Suppressor macrophage treated with lipopolysaccharide for 4 hours (primary cell): Measurements from ENCODE around the gene NIPSNAP3A.
"Not testable (repeated sequence)": the region's sequence is repeated elsewhere in the genome, so short reads cannot be mapped to it uniquely, and the experiment has no call there.

Experiments
- DNase-seq: peaks from one replicate; pipeline ENCODE4 v3.0.0-alpha.2; 2020

The NIPSNAP3A gene

DNA sequence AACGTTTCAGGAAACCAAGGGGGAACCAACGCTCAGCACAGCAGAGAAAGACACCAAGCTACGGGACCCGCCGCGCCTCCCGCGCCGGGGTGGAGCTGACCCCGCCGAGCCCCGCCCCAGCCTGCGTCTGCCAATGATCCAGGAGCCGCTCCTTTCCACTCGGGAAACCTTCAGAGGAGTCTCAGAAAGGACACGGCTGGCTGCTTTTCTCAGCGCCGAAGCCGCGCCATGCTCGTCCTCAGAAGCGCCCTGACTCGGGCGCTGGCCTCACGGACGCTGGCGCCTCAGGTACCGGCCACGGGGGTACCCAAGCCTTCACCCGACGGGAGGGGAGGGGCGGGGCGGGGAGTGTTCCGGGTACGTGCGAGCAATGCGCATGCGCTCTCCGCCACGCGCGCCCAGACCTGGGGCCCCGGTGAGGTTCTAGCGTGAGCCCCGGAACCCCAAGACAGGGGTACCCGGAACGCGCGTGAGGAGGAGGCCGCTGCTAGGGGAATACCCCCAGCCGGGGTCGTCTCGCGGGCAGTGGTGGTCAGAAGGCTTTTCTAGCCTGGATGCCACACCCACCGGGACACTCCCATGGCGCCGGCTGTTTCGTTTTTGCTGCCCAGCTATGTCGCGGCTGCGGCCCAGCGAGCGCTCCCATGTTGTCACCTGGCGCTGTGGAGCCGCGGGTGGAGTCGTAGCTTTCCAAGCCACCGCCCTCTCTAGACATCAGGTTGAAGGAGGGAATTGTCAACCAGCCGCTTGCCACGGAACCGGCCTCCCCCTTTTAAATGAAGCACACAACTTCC lies at the start of gene NIPSNAP3A:
Gene NIPSNAP3A (plus strand): TSS at position 119 of the 794 bp plus-strand sequence. CDS start 110 bp downstream, at position 229.
- peak; percentile 91 for DNase-seq

DNA sequence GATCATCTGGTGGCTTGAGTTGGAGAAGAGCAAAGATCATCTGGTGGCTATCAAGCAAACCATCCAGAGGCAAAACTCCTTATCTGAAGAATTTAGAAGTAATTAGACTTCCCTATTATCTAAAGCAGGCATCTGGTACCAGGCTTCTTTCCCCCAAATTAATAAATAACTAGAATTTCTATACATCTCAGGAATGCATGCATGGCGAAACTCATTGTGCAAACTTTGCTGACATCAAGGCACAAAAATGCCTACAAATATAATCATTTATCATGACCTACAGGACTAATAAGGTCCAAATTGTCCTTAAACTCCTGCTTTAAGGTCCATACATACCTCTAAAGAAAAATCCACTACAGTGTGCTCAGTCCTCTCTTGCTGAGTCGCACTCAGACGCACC lies 47.2 kb upstream of the NIPSNAP3A start:
- DNase-seq: no peak

DNA sequence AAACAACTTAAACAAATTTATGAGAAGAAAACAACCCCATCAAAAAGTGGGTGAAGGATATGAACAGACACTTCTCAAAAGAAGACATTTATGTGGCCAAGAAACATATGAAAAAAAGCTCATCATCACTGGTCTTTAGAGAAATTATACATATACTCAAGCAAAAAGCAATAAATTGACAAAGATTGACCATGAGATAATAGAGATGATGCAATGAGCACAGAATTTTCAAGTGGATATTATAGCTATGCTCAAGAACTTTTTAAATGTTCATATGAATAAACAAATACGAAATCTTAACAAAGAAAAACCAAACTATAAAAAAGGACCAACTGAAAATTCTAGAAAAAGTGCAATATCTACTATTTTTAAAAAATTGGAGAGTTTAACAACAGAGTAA lies 38.7 kb upstream of the NIPSNAP3A start:
- not testable (repeated sequence) for DNase-seq

DNA sequence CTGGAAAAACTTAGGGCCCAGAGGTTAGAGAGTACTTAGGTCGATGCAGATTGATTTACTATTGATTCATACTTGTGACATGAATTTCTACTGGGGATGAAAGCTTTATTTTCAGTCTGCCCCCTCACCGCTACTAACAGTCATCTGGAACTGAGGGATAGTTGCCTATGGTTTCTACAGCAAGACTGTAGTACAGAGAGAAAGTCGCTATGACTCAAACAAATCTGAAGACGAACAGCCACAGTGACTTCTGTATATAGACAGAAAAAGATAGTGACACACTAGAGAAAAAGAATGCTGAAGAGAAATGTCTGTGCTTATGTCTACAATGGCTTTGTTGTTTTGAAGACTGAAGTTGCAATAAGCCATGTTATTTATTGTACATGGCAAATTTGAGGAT lies 35.9 kb upstream of the NIPSNAP3A start:
- DNase-seq: no peak

DNA sequence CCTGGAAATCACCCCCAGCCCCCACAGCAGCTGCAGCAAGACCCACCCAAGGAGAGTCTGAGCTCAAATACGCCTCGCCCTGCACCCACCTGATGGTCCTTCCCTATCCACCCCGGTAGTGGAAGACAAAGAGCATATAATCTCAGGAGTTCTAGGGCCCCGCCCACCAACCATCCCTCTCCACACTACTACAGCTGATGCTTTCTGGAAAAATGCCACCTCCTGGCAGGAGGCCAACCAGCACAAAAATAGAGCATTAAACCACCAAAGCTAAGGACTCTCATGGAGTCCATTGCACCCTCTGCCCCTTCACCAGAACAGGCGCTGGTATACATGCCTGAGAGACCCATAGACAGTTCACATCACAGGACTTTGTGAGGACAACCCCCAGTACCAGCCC lies 22.5 kb upstream of the NIPSNAP3A start:
- no peak for DNase-seq

DNA sequence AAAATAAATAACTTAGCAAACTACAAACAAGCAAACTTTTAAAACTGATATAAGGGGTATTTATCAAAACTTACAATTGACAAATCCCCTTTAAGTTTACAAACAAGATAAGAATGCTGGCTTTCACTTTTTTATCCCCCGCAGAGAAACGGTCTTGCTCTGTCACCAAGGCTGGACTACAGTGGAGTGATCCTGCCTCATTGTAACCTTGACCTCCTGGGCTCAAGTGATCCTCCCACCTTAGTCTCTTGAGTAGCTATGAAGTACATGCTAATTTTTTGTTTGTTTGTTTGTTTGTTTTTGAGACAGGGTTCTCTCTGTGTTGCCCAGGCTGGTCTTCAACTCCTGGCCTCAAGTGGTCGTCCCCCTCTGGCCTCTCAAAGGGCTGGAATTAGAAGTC lies 9.0 kb upstream of the NIPSNAP3A start:
- DNase-seq: no peak

DNA sequence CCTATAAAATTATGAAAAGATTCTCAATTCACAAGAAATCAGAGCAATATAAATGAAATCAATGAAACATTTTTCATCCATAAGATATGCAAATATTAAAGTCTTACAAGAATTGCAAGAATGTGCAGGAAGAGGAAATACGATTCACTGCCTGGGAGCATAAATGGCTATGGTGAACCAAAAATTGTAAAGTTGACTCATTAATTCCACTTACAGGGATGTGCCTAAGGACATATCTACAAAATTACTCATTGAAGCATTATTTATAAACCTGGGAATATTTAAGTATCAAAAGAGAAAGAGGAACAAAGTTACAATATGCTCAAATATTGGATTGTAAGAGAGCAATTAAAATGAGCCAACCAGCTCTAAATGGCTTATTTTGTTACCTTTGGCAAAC lies 6.9 kb upstream of the NIPSNAP3A start:
- no peak for DNase-seq

DNA sequence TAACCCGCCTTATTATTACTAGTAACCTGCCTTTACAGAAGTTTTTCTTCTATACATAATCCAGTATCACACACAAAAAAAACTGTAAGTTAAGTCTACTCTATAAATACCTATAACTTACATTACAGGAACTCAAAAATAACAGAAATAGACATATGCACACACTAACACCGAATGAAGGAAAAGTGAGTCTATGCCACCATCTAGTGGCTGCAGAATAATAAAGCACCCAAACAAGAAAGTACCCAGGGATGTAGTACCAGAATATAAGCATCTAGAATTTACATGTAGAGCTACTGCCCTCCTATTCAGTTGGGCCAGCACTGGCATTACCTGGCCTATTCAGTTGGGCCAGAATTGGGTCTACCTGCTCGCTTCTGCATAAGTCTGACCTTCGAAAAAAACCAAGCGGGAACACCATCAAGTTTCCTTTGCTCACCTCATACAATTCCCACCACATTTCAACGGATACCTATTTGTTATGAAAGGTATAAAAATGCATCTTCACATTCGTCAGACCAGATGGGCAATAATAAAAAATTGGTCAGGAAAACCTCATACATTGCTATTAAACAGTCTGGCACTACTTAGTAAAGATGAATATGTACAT lies 4.0 kb upstream of the NIPSNAP3A start:
- DNase-seq: peak; percentile 70

DNA sequence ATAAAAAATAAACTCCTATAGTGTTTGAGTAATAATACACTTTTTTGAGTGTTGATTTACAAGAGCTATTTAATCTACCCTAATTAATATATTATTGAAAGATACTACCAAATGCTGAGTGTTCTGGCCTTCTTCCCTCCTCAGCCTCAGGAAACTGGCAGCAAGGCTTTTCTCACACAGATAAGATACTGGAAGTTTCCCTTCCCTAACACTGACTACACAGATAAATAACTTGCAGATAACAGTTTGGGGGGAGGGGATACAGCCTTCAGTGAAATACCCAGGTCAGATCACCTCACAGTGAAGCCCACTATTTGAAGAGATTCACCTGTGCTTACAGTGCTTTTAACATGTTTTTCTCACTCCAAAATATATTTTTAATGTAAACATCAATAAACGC lies 1.6 kb upstream of the NIPSNAP3A start:
- DNase-seq: no peak

DNA sequence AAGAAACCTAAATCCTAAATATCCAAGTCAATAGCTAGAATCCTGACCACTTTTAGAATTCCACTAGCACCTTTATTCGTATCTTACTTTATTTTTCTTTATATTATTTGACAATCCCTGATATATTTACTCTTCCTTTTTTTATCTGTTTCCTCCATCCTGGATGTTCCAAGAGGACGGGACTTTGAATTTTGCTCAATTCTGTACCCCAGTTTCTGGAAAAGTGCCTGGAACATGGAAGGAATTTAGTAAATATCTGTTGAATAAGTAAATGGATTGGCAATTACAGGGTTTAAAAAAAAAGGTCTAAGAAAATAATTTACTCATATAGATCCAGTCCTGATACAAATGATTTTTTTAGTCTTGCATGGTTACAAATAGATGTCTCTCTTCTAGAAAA lies 1.2 kb upstream of the NIPSNAP3A start:
- no peak for DNase-seq

DNA sequence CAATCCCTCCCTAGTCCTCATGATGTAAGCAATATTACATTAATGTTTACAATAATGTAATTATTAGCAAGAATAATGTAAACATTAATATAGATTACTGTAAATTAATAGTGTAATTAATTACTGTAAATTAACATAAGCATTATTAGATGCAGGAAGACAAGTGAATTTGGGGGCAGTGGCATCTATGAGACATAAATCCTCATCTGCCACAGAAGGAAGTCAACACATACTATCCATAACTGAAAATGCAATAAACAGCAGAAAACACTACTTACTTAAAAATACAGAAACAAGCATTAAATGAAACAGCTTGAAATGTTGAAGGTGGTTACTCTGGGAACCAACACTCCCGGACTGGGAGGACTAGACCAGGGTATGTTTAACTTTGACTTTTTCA lies 685 bp upstream of the NIPSNAP3A start:
- DNase-seq: no peak

DNA sequence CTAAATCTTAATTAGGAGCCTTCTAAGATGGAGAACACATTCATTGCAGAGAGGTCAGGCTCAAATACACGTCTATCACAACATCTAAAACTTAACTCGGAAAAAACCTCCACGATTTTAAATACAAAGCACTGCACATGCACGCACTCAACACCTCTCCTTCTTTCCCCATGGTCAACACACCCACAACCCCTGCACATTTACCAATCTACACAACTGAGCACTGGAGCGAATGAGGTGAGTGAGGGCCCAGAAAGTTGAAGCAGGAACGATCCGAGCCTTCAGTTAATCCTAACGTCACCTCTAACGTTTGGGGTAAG lies 278 bp upstream of the NIPSNAP3A start:
- DNase-seq: no peak

DNA sequence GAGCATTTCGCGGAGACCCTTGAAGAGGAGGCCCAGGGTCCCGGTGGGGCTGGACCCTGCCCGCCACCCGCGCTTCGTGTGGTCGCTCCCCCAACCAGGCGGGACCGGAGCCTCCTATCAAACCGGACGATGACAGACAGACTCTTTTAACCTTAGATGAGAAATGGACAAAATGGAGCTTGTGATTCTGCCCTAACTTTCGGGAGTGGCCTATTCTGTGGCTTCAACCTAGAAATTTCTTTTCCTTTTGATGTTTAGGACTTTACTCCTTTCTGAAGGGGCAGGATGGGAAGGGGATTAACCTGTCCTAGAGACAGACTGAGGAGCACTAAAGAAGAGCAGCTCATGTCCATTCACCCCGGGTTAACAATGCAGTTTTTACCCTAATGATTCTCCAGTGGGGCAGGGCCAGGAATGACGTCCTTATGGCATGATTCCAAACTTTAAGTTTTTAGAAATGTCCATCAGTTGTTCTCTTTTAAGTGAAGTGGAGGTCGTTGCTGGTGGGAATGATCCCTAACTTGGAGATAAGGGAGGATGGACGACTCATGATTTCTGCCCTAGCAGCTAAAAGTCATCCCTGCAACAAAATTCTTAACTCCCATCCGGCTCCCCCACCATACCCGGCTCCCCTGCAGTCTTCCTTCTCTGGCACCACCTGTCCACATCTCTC lies 1.0 kb downstream of the NIPSNAP3A start:
- DNase-seq: peak; percentile 54

DNA sequence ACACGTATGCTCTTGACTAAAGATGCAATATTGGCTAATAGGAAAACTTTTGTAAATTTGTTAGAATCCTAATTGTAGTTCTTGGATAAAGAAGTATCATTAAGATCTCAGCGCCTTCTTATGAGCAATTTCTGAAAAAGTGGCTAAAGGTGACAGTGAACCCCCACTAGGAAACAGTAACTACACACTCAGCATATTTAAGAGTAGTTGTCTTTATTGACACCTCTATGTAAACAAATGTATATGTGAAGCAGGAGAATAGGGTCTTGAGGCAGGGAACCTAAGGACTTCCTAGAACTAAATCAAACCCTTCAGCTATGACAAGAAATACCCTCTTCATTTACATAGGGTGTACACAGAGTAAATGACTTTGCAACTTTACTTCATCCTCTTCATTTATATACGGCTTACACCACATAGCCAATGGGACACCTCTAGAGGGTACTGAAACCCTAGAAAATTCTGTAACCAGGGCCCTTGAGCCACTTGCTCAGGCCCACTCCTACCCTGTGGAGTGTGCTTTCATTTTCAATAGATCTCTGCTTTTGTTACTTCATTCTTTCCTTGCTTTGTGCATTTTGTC lies 2.8 kb downstream of the NIPSNAP3A start:
- DNase-seq: peak; percentile 58

DNA sequence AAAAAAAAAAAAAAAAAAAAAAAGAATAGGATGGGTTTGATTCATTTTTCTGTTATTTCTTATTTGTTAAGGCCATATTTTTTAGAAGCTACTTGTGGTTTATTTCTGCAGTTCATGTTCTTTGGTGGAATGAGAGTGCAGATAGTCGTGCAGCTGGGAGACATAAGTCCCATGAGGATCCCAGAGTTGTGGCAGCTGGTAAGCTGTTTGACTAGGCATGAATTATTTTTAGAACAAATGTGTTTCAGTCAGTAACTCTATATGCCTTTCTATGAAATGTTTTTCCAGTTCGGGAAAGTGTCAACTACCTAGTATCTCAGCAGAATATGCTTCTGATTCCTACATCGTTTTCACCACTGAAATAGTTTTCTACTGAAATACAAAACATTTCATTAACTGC lies 11.5 kb downstream of the NIPSNAP3A start:
- no peak for DNase-seq

DNA sequence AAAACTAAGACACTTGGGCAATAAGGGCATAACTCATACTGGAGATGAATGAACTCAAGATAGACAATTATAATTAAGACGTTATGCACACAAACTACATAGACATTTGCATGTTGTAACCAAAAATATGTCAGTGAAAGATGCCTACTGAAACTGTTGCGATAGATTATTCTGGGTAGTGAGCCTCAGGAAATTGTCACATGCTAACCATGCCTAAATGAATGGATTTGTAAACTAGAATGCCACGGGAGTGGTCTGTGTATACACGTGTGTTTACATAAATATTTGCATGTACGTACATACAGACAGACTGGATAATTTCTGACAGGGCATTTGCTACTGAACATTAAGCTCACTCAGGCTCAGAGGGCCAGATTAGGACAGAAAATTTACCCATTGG lies 17.7 kb downstream of the NIPSNAP3A start:
- DNase-seq: no peak

DNA sequence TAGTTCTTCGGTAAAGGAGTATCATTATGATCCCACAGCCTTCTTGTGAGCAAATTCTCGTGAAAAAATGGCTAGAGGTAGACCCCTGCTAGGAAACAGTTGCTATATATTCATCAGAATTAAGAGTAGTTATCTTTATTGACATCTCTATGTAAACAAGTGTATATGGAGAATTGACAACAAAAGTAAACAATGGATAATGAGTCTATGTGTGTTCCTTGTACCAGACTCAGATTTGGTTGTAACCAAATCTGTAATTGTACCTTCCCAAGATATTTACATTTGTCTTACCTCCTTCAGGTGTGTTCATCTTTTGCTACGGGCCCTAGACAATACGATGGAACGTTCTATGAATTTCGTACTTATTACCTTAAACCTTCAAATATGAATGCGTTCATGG lies 18.5 kb downstream of the NIPSNAP3A start:
- no peak for DNase-seq

DNA sequence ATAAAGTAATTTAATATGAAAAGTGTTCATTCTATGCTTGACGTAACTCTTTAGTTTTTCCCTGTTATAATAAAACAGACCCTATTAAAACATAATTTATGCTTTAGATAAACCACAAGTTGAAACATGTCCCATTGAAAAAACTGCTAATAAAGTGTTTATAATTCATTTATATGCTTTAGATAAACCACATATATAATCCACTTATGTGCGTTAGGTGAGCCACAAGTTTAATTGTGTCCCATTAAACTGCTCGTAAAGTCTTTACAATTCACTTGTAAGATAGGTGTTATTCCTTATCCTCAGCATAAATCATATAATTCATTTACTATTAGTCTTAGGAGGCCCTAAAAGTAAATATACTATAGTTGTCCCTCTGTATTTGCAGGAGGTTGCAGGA lies 20.0 kb downstream of the NIPSNAP3A start:
- DNase-seq: no peak

DNA sequence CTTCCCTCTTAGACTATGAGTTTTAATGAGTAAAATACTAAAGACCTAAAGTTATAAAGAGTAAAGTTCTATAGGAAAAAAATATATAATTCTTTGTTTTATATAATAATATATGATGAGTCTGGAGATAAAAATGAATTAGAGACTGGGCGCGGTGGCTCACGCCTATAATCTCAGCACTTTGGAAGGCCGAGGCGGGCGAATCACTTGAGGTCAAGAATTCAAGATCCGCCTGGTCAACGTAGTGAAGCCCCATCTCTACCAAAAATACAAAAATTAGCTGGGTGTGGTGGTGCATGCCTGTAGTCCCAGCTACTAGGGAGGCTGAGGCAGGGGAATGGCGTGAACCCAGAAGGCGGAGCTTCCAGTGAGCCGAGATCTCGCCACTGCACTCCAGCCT lies 21.5 kb downstream of the NIPSNAP3A start:
- not testable (repeated sequence) for DNase-seq

DNA sequence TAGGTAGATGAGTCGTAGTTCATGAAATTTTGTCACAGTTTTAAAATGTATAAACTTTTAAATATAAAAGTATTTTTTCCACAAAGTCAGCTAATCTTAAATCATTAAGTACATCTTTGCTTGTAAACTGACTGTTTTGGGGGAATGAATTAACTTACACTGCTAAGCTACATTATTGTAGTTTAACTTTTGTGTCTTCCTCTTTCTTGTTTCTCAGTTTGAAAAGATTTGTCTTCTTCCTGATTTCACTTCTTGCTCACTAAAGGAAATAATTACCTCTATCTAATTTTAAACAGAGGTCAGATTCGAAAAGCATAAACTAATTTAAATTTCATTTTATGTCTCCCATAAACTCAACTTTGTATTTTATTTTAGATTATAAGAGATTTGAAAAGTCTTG lies 22.2 kb downstream of the NIPSNAP3A start:
- DNase-seq: no peak

DNA sequence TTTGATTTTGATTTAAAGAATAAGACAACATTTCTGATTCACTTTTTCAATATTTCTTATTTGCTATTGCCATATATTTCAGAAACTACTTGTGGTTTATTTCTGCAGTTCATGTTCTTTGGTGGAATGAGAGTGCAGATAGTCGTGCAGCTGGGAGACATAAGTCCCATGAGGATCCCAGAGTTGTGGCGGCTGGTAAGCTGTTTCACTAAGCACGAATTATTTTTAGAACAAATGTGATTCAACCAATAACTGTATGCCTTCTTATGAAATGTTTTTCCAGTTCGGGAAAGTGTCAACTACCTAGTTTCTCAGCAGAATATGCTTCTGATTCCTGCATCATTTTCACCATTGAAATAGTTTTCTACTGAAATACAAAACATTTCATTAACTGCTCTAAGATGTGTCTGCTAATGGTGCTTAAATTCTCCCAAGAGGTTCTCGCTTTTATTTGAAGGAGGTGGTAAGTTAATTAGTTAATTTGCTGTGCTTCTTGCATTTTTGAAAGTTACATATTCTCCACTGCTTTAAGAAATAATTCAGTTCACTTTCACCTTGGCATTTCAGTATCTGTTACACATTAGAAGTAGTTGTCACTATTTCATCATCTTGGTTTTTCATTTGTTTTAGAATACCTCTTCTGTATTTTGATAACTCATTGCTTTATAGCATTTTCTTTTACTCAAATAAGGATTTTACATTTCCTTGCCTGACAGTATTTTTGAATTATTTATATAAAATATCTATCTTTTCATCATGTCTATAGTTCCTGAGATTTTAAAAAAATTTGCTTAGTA lies 25.4 kb downstream of the NIPSNAP3A start:
- DNase-seq: peak; percentile 52

DNA sequence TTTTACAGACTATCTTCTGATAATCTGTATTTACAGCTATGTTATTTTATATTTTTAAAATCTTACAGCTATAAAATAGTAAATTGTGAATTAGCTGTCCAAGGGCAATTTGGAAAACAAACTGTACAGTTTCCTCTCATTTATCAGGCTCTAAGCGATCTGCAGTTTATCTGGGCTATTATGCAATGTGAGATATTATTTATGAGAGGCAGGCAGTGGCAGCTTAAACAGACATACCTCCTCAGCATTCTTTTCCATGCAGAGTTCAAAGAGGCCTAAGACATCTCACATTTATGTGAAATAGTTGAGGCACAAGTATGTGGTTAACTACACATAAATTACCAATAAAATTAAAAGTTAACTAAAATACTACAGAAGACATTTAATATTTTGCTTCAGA lies 26.6 kb downstream of the NIPSNAP3A start:
- DNase-seq: no peak
